Right renal pelvis (tissue), 4 donors: ENCODE data around the gene NDUFB4. TPM values are rescaled to one million over a fixed set of nuclear protein-coding genes. Genes with fewer than 3 reads are reported as not detected.
A peak's percentile ranks its signal among the peaks of the same experiment; 100 is the strongest.

Experiments used
- DNase-seq, 4 donors: peaks; one replicate each; pipeline ENCODE4 v3.0.0-alpha.2; 2013; ENCODE audit warnings: low read depth in 4 of 4, low spot score in 3 of 4, missing footprints in 1 of 4
- polyA plus RNA-seq, 4 donors: library from polyadenylated mRNA; unstranded; fragments of 120-200 nt; gene quantifications; one replicate each; pipeline ENCODE4 v1.2.1, GENCODE V29; 2013; ENCODE audit not compliant: insufficient read length in 4 of 4

NDUFB4 gene
- polyA plus RNA-seq = 100 to 1,000 TPM; 194 to 217 (median 211) TPM

DNA sequence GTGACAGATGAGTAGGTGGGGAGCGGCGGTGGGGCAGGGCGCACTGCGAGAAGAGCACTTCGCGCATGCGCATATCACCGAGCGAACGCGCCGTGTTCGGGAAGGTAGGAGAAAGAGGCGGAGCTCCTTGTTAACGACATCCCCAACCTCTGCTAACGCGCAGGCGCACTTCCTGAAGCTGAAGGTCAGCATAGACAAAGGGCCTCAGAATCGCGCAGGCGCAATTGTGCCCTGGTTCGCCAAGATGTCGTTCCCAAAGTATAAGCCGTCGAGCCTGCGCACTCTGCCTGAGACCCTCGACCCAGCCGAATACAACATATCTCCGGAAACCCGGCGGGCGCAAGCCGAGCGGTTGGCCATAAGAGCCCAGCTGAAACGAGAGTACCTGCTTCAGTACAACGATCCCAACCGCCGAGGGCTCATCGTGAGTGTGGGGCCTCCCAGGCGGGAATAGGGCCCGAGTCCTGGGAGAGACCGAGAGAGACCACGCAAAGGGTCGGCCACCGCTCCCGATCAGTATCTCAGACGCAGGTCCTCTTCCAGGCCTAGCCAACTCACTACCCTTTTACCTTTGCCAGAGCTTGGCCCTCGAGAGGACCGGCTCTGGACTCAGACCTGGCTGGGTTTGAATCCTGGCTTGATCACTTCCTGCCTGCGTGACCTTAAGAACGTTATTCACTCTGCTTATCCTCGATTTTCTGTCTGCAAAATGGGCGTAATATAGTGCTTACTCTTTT is at the start of gene NDUFB4:
Gene NDUFB4, plus strand, starts transcription at position 221 of the 737 bp plus-strand sequence. Its CDS starts 24 bp downstream, at position 245.
- peak; percentile 96 to 97 (median 96) for DNase-seq

DNA sequence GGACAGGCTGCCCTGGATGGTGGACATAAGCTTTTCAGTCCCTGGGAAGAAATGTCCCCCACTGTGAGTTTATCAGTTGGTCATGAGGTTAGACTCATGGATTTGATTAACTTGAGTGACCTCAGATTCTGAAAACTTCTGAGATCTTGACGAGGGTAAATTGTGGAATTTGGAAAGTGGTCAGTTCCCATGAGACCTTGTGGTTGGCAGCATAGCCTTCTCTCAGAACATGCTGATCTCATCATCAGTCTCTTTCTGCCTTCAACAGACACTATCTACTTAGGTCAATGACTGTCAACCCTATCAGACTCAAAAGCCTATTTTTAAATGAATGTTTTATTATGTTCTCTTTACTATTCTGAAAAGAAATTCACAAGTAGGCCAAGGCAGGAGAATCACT is 45.6 kb upstream of the NDUFB4 start:
- DNase-seq = no peak

DNA sequence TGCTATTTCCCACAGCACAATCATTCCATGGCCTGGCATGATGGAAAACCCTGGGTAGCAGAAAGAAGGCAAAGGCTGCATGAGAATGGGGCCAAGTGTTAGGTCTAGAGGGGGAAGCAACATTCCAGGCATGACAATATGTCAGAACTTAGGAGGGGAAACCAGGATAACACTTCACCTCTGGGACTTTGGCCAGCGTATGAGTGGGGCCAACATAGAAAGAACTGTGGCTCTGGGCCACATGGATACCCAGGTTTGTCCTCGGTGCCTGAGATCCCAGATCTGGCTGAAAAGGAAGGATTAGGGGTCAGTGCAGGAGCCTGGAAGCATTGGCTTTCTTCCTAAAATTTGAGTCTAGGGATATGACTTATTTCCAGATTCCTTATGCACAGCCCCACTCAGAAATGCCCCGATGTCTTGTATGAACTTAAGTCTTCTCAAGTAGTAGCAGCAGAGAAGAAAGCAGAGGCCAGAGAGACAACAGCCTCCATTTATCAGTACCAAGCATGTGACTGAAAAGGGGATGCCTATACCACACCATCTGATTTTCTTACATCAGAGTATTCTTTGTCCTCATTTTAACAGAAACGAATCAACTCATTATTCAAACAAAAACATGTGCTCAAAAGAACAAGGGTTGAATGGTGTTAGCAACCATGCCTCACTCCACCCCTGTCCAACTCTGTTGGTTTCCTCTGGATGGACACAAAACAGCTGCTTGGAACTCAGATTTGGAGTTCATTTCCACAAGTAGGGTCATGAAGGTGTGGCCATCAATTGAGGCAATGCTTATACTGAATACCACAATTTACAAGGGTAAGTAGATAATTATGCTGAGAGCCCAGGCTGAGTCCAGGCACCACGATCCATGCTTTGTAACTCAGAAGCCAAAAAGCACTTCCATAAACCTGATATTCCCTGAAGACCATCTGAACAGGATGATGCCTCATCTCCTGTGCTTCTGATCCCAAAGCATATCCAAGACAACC is 43.7 kb upstream of the NDUFB4 start:
- DNase-seq = no peak

DNA sequence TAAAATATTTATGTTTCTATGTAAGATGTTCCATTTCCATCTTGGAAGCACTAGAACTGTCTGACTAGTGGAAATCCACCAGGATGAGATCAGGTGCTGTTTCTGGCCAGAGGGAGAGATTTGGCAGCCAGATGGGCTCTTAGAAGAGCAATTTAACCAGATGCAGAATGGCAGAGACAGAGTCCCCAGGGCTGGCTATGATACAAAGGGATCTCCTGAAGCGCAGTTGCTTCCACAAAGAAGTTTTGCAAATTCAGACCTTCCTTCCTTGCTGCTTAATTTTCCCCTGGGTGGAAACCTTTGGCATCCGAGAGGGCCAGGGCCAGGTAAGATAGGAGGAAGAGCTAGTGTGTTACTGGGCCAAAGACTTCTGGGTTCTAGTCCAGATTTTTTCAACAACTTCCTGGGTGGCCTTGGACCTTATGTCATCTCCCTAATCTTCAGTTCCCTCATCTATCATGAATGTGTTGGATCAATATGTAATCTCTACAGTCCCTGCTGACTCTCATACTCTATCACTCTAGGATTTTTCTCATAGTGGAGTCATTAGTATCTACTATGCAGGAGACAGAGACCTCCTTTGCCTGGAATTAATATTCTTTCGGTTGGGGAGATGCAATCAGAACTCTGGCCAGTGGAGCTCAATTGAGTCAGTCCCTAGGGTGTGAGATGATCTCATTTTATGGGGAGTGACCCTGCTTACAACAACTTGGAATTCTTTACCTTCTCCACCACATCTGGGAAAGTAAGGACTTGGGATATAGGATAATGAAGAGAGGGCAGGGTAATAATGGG is 41.1 kb upstream of the NDUFB4 start:
- DNase-seq = no peak

DNA sequence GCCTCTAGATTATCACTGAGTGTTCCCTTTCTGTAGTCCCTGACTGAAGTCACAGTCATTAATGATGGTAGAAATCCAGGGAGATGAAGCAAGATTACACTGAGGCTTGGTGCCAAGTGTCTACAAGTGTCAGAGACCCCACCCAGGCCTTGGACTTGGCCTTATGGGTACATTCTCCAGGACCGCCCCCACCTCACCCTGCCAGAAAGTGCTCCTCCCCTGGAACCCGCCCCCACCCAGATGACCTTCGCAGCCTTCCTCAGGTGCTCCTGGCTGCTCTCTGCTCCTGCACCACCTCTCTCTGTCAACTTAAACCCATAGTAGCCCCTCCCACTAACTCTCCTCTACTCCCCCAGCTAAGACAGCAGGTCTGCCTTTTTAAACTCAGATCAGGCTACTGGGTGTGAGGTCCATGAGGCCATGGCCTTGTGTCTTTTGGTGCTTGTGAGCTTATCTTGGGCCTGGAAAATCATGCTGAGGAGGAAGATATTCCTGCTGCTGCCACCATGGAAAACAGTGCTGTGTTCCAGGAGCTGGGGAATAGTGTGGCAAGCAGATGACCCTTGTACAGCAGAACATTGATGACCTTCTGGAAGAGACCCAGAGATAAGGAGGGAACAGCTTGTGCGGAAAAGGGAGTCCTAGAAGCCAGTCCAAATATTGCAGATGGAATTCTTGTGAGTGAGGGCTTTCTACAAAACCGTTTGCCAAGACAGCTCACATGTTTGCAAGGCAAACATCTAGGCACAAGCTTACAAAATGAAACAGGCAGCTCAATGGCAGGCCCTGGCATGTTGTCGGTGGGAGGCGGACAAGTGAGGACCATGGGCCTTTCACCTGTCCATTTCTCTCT is 40.3 kb upstream of the NDUFB4 start:
- no peak for DNase-seq

DNA sequence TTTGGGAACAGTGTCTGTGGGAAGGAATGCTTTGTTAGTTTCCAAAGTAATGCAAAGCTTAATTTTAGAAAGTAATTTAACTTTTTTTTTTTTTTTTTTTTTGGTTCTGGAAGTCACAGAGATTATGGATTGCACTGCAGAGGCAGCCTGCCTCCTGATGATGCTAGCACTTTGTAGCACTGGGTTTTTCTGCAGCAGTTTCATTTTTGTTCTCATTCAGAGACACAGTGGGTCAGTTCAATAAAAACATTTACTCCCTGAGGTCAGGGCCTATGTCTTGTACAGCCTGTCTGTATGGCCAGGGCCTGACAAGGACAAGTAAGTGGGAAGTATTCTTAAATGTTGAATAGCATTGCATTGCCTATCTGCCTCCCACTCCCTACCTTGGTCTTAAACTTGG is 39.0 kb upstream of the NDUFB4 start:
- DNase-seq = no peak

DNA sequence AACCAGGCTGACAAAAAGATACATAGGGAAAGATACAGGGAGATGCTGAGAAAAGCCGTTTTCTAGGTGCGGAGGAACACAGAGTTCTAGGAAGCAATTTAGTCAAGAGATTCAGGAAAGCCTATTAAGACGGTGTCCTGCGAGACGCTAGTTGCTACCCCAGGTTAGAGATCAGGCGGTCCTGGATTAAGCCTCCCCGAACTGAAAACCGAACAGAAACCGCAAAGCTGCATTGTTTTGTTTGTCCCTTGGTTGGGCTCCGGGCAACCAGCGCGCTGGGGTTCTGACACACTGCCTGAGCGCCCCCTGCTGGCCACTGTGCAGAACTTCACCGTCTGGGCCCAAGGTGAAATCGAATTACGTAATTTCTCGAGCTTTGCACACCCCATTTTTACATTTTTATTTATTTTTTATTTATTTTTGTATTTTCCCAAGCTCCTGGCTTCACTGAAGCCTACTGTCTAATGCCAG is 37.3 kb upstream of the NDUFB4 start:
- peak; percentile 83 to 86 (median 84) for DNase-seq

DNA sequence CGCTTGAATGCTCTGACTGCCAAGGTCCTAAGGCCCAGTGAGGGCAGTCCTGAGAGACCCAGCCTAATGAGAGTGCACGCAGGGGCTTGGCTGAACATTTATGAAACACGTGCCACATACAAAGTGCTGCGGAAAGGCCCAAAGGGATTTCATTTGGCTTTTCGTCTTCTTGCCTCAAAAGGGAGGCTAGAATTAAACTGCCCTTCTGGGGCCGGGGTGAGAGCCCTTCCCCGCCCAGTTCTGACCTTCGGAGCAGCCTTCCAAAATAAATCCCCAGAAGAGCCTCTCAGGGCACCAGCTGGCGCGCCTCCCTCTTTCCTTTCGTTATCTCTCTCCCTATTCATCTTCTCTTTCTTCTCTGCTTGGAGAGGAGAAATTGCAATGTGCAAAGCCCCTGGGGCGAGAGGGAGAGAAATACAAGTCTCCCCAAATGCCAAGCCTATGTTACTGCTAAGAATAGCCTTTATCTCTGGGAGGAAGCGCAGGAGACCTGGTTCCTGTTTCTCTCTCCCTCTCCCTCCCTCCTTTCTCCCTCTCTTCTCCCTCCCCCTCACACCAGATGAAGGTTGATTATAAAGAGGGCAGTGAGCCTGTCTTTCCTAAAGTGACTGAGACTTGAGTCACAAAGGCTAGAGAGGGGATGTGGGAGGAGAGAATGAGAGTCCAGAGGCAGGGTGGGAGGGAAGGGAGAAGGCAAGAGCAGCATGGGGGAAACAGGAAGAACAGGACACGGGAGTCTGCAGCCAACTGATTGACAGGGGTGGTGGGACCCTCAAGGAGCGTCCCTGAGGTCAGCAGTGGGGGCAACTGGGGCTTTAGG is 36.7 kb upstream of the NDUFB4 start:
- peak in 1 of 4 donors; percentile 51 for DNase-seq

DNA sequence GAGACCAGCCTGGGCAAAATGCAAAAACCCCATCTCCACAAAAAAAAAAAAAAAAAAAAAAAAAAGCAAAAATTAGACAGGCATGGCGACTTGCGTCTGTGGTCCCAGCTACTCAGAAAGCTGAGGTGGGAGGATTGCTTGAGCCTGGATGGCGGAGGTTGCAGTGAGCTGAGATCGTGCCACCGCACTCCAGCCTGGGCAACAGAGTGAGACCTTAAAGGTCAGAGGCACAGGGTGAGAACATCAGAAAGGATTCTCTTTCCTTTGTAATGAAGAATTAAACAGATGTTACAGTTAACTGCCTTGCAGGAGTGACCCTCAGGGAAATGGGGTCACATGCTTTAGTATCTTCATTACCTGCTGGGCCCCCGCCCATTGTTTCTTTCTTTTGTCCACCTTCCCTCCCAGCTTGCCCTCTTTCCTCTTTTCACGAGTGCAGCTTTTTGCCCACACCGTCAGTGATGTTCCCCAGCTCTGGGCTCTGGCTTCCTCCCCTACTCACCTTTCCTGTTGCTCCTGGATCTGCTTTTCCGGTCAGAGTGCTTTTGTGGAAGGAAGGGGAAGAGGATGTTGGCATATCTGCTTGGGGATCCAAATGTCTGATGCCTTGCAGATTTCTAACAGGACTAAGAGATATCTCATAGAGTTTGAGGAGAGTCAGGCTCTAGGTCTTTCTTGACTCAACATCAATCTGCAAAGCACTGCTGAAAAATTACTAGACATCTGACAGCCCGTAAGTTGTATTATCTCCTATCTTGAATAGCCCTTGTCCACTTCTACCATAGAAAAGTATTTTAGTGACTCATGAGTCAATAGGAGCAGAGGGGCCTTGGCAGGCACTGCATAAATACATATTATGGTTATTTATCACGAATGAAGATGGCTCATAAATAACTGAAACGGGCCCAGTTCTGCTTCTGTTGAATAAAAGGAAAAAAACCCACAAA is 35.6 kb upstream of the NDUFB4 start:
- DNase-seq = no peak

DNA sequence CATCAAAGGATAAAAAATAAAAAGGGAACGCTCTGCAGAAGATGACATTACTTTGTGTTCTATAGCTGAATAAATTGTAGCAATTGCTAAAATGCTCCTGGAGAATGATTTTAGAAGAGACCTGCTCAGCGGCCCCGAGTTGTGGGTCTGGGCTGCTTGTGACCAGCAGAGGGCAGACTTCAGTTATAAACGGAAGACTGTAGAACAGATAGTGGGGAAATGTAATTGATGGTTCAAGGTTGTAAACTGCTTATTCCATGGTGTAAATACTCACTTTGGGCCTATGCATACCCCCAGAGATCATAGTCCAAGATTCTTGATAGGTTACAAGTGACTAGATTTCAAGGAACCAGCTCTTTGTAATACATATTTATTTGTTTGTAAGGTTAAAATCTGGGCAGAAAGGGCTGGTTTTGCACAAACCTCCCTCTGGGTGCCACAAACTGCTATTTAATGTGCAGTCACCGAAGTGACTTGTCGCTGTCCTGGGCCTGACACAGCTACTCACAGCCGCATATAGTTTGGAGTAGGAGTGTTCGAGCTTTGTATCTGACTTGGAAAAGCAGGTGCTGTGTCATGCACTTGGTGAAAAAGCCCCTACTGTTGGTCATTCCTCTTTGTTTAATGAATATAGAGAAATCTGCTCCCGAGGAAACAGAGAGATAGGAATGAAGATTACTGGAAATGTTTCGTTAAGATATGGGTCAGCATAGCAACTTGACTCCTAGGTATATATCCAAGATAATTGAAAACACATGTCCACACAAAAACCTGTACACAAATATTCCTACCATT is 34.7 kb upstream of the NDUFB4 start:
- DNase-seq = peak in 1 of 4 donors; percentile 69

DNA sequence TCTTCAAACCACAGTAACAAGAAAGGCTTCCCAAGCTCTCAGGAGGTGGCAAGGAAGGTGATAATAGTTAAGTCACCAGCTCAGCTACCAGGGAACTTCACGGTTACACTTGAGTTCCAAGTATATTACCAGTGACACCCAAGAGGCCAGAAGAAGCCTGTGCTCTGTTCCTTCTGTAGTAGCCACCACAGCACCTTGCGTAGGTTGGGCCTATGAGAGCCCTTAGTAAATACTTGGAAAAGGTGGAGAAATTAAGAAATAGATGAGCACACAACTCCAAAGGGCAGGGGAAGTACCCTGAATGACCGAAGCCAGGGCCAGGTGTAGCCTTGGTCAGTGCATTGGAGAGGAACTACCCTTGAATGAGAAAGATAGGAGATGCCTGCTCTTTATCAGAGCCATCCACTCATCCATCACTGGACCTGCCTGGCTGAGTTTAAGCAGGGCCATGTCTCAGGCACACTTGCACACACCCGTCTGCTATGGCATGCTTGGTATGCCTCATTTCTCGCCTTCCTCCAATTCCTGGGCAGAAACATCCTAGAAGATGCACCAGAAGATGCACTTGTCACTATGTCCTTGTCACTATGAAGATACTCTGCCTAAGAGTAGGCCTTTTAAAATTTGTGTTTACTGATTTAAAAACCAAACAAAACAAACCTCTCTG is 32.6 kb upstream of the NDUFB4 start:
- DNase-seq = no peak

DNA sequence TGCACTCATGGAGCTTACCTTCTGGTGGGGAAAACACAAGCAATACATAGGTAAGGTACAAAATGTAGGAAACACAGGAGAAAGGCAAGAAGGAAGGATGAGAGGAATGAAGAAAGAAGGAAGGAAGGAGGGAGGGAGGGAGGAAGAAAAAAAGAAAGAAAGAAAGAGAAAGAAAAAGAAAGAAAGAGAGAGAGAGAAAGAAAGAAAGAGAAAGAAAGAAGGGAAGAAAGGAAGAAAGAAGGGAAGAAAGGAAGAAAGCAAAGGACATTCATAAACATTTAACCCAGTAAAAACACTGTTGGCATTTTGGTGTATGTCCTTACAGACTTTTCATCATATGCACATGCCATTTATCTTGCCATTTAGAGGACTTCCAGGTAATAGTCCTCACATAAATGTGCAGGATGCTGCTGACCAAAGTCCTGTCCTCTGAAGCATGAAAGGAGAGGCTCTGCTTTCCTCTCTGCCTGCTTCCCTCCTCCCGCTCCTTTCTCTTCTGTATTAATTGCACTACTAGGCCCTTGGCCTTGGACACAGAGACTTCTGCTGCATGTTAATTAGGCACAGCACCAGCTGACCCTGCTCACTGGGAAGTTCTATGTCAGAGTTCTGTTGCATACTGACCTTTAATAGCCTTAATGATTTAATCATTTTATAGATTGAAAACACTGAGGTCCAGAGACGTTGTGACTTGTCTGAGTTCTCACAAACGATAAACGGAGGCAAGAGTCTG is 29.7 kb upstream of the NDUFB4 start:
- DNase-seq = no peak

DNA sequence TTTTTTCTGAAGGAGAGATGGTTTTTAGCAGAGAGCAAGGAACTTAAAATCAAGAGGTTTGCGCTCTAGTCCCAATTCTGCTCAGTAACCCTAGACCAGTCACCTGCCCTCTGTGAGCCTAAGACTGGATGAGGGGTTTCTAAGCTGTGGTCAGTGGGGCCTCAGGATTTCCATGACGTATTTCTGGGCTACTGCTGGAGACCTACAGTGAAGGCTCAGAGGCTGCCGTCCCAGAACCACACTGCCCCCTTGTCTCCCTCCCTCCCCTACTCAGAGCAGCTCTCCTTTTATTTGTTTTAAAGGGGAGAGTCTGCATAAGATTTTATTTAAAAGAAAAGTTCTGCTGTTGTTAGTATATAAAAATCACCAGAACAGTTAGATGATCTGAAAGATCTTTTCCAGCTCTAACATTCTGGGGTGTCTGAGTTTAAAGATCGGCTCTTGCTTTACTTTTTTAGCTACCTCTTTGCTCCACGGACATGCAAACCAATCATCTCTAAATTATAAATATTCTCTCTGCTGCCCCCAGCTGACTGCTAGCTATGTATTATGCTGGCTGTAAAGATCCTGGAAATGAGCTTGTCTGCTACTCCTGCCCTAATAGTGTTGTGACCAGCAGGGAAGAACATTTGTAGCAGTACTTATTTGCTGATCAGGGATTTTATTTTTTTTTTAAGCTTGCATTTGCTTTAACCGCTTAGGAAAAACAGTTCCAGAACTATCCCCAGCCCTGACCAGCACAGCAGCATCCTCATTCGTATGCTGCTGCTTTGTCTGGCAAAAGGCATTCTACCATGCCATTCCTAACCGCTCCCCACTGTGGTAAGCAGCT is 28.6 kb upstream of the NDUFB4 start:
- DNase-seq = no peak

DNA sequence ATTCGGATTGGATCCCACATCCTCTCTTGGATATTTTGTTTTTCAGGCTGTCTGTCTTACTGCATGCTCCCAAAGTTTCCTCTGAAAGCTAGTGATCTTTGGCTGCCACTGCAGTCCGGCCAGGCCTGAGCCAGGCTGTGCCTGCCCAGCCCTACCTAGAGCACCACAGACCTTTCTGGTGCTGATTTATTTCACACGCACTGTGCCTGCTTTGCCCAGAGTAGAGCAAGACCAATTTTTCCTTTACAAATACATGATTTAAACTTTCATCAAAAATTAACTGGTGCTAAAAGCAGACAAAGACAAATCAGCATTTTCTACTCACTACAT is 28.0 kb upstream of the NDUFB4 start:
- DNase-seq = no peak

DNA sequence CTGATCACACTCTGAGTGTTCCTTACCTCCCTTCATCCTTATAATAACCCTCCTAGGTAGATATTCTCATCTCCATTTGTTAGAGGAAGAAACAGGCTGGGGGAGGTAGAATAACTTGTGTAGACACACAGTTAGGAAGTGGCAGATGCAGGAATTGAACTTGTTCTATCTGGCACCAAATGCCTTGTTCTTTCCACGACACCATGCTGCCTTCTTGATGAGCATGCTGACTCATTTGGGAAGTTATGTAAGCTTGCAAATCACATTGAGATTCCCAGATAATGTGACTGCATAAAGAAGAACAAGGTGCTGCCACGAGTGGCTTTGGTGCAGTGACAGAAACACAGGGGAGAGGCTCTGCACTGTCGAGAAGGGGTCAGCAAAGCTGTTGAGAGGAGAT is 27.5 kb upstream of the NDUFB4 start:
- DNase-seq = no peak
